ENCODE data around the gene ARHGEF26. TPM values are rescaled to one million over a fixed set of nuclear protein-coding genes. Genes with fewer than 3 reads are reported as not detected.

Gene ARHGEF26
- total RNA-seq, 2 experiments from 2014 or later: 0.08 TPM; not detected in 1

DNA sequence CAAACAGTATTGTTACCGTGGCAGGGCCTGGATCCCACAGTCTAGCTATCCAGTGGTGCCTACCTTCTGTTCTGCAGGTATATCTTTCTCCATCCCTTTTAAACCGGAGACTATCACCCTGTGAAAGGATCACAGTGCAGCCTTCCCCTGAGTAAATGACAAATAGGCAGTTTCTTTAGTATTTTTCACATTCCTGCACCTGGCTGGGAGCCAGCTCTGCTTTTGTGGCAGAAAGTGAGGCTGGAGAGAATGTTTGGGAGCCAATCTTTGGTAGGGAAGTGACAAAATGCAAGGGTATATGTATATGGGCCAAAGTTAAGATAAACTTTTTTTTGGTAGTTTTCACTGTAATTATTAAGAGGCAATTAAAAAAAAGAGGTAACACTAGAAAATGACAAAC is 54.8 kb downstream of the ARHGEF26 start:
- Histone ChIP-seq H3K9me3 (ENCODE audit: control insufficient read depth in 1 of 2, insufficient read depth in 1 of 2, low read length in 2 of 2) (no peaks in the 10 kb centered on the region), H3K27me3 (ENCODE audit: control insufficient read depth in 1 of 2, insufficient read depth in 2 of 2, low read length in 2 of 2) (peaks cover 0 to 2% of the 10 kb centered on the region in 2 experiments), H3K4me1 (ENCODE audit: insufficient read depth, low read length) (no peaks in the 10 kb centered on the region), H3K4me3 (ENCODE audit: low read length) (no peak overlapping the region), H3K27ac (ENCODE audit: low read depth in 1 of 2, low read length in 2 of 2) (no peak overlapping the region), H3K36me3 (ENCODE audit: insufficient read depth, low read length) (no peaks in the 10 kb centered on the region)
- no peaks in the 10 kb centered on the region for H3K9me3 Mint-ChIP-seq
- H3K36me3 Mint-ChIP-seq (ENCODE audit: low read depth): no peaks in the 10 kb centered on the region
- DNase-seq: no peak
- ChIA-PET CTCF (no interaction called here), POLR2A (interaction anchor here (0.7 kb wide), 1 partner anchor 254 kb away, joined by 3 read pairs; no protein-coding TSS in a partner anchor)
- no peak for TF ChIP-seq CTCF (IDR thresholded peaks at IDR 0.05)
- H3K4me1 Mint-ChIP-seq (ENCODE audit: low read depth): no peaks in the 10 kb centered on the region
- H3K27ac Mint-ChIP-seq: no peak overlapping the region
- intact Hi-C loops (cut with DNase I, micrococcal nuclease): no loop called here
- H3K27me3 Mint-ChIP-seq: peaks cover 11% of the 10 kb centered on the region
- no peak for ATAC-seq (ENCODE audit: poor library complexity)
- no peak overlapping the region for H3K4me3 Mint-ChIP-seq

- H3K9me3 Mint-ChIP-seq: no peaks in the 10 kb centered on the region
- H3K4me3 Mint-ChIP-seq: no peak overlapping the region
- ATAC-seq (ENCODE audit: poor library complexity) (no peak), DNase-seq (no peak)
- Histone ChIP-seq H3K4me3 (ENCODE audit: low read length) (no peak overlapping the region), H3K36me3 (ENCODE audit: insufficient read depth, low read length) (no peaks in the 10 kb centered on the region), H3K27me3 (ENCODE audit: control insufficient read depth in 1 of 2, insufficient read depth in 2 of 2, low read length in 2 of 2) (peaks cover 0 to 2% of the 10 kb centered on the region in 2 experiments), H3K4me1 (ENCODE audit: insufficient read depth, low read length) (no peaks in the 10 kb centered on the region), H3K27ac (ENCODE audit: low read depth in 1 of 2, low read length in 2 of 2) (no peak overlapping the region), H3K9me3 (ENCODE audit: control insufficient read depth in 1 of 2, insufficient read depth in 1 of 2, low read length in 2 of 2) (no peaks in the 10 kb centered on the region)
- H3K27me3 Mint-ChIP-seq: peaks cover 11% of the 10 kb centered on the region
- TF ChIP-seq CTCF (IDR thresholded peaks at IDR 0.05): no peak
- CTCF ChIA-PET: no interaction called here
- no peaks in the 10 kb centered on the region for H3K36me3 Mint-ChIP-seq (ENCODE audit: low read depth)
- POLR2A ChIA-PET: no interaction called here
- no peak overlapping the region for H3K27ac Mint-ChIP-seq
- intact Hi-C loops (cut with DNase I, micrococcal nuclease): no loop called here
- H3K4me1 Mint-ChIP-seq (ENCODE audit: low read depth): no peaks in the 10 kb centered on the region
These were observed 56.2 kb downstream of the ARHGEF26 start for GRCh38 chr3:154177406-154177805.

DNA sequence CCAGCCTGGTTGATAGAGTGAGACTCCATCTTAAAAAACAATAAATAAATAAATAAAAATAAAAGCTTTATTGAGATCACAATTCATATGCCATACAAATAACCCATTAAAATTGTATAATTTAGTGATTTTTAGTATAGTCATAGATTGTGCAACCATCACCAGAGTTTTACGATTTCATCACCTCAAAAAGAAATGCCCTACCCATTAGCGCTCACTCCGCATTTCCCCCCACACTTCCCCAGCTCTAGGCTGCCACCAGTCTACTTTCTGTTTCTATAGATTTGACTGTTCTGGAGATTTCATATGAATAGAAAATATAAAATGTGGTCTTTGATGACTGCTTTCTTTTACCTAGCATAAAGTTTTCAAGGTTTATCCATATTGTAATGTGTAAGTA is 57.0 kb downstream of the ARHGEF26 start:
- H3K27ac ChIP-seq (ENCODE audit: low read depth in 1 of 2, low read length in 2 of 2): no peak overlapping the region
- H3K9me3 Mint-ChIP-seq: no peaks in the 10 kb centered on the region
- ChIA-PET CTCF (no interaction called here), POLR2A (no interaction called here)
- no peak overlapping the region for H3K4me3 Mint-ChIP-seq
- intact Hi-C loops (cut with DNase I, micrococcal nuclease): no loop called here
- no peaks in the 10 kb centered on the region for H3K36me3 Mint-ChIP-seq (ENCODE audit: low read depth)
- H3K27ac Mint-ChIP-seq: no peak overlapping the region
- ATAC-seq (ENCODE audit: poor library complexity): no peak
- H3K27me3 Mint-ChIP-seq: peaks cover 11% of the 10 kb centered on the region
- DNase-seq: peak in 3 of 14 experiments; percentile 0 to 32 (median 19)
- no peaks in the 10 kb centered on the region for H3K4me1 Mint-ChIP-seq (ENCODE audit: low read depth)
- H3K4me1 ChIP-seq (ENCODE audit: insufficient read depth, low read length): no peaks in the 10 kb centered on the region
- H3K27me3 ChIP-seq (ENCODE audit: control insufficient read depth in 1 of 2, insufficient read depth in 2 of 2, low read length in 2 of 2): peaks cover 0 to 2% of the 10 kb centered on the region in 2 experiments
- no peaks in the 10 kb centered on the region for H3K36me3 ChIP-seq (ENCODE audit: insufficient read depth, low read length)
- H3K9me3 ChIP-seq (ENCODE audit: control insufficient read depth in 1 of 2, insufficient read depth in 1 of 2, low read length in 2 of 2): no peaks in the 10 kb centered on the region
- no peak overlapping the region for H3K4me3 ChIP-seq (ENCODE audit: low read length)
- TF ChIP-seq CTCF (IDR thresholded peaks at IDR 0.05): no peak

All from CD4-positive, alpha-beta T cell (primary cell).